GM12878 (cell line): ENCODE results near the gene ZBTB16. TPM values are rescaled to one million over a fixed set of nuclear protein-coding genes. Genes with fewer than 3 reads are reported as not detected.

ENCODE experiments used
- ATAC-seq: fragments of 200-7000 bp; cut with Tn5 transposase; 3 replicates; pipeline ENCODE4 v1.9.1; 2020; ENCODE audit warnings: mild to moderate bottlenecking, moderate library complexity
- BruUV-seq: library from RNA; stranded (reverse); fragments of 400-500 nt; replicated peaks from 2 replicates; lab custom pipeline; 2021; lab: Mats Ljungman, UMichigan
- CTCF ChIA-PET: fragments of 300-600 bp; sonication (Branson Sonifier 250); formaldehyde crosslinking; extraction: SDS; loops from one replicate; lab custom pipeline; 2021; ENCODE audit warnings: inconsistent platforms; lab: Yijun Ruan, JAX
- POLR2A ChIA-PET: fragments of 350-600 bp; formaldehyde crosslinking; extraction: SDS; loops from one replicate; lab custom pipeline; 2021; ENCODE audit warnings: inconsistent platforms; lab: Charles Lee
- RAD21 ChIA-PET: fragments of 300-600 bp; sonication (Branson Sonifier 250); formaldehyde crosslinking; loops from one replicate; lab custom pipeline; 2023; ENCODE audit warnings: antibody characterized with exemption; ENCODE audit not compliant: unreplicated experiment; lab: Charles Lee
- SMC1A ChIA-PET: fragments of 300-600 bp; sonication (Branson Sonifier 250); formaldehyde crosslinking; loops from one replicate; lab custom pipeline; 2023; ENCODE audit not compliant: unreplicated experiment, uncharacterized antibody; lab: Charles Lee
- DNase-seq: peaks from one replicate; pipeline ENCODE4 v3.0.0-alpha.2; 2011; ENCODE audit warnings: low read depth, low spot score
- FAIRE-seq: peaks from 3 replicates; lab custom pipeline; 2011; peaks lifted over from hg19 to GRCh38; lab: Jason Lieb, UNC
- H2AFZ ChIP-seq: 2 replicates; pipeline ENCODE4 v1.6.0; 2011; ENCODE audit warnings: low read depth, low read length, control low read depth; ENCODE audit not compliant: control insufficient read depth
- H3K27ac ChIP-seq: 2 replicates; pipeline ENCODE4 v1.5.1; 2011; ENCODE audit warnings: control low read depth; ENCODE audit not compliant: control insufficient read depth, insufficient read depth
- H3K27me3 ChIP-seq, 2 experiments: replicated peaks in 1 of 2; 2 replicates each; pipeline versions ENCODE4 v1.6.0 to v1.6.1; 2011; ENCODE audit warnings: low read length in 1 of 2; ENCODE audit not compliant: control insufficient read depth in 2 of 2, insufficient read depth in 2 of 2
- H3K36me3 ChIP-seq, 2 experiments: 2 replicates each; pipeline ENCODE4 v1.5.1; 2011; ENCODE audit warnings: low read length in 1 of 2; ENCODE audit not compliant: control insufficient read depth in 2 of 2, insufficient read depth in 2 of 2
- H3K4me1 ChIP-seq: 2 replicates; pipeline ENCODE4 v1.6.1; 2011; ENCODE audit warnings: mild to moderate bottlenecking, low read length, moderate library complexity, mixed read lengths; ENCODE audit not compliant: control insufficient read depth, insufficient read depth
- H3K4me2 ChIP-seq: 2 replicates; pipeline ENCODE4 v1.6.0; 2011; ENCODE audit warnings: control low read depth; ENCODE audit not compliant: control insufficient read depth, insufficient read depth
- H3K4me3 ChIP-seq: fragments of 200-600 bp; sonication (generic); 2 replicates; pipeline ENCODE4 v1.5.1; 2016
- H3K79me2 ChIP-seq: 2 replicates; pipeline ENCODE4 v1.6.0; 2011; ENCODE audit warnings: low read length; ENCODE audit not compliant: control insufficient read depth, insufficient read depth
- H3K9ac ChIP-seq: 2 replicates; pipeline ENCODE4 v1.8.0; 2011; ENCODE audit warnings: low read length, control low read depth, mixed read lengths; ENCODE audit not compliant: control insufficient read depth, insufficient read depth
- H3K9me3 ChIP-seq: replicated peaks from 3 replicates; pipeline ENCODE4 v1.5.1; 2011; ENCODE audit warnings: mild to moderate bottlenecking, low read length; ENCODE audit not compliant: control insufficient read depth, insufficient read depth
- H4K20me1 ChIP-seq: 2 replicates; pipeline ENCODE4 v1.6.0; 2011; ENCODE audit not compliant: control insufficient read depth, insufficient read depth
- CHD1 ChIP-seq: IDR thresholded peaks from 2 replicates; pipeline ENCODE4 v1.6.1; 2012; ENCODE audit warnings: low read depth, low read length, improper control_type of control experiment
- FOXK2 ChIP-seq: fragments of 450-650 bp; IDR thresholded peaks from 2 replicates; pipeline ENCODE4 v1.6.1; 2017; ENCODE audit warnings: mild to moderate bottlenecking, moderate library complexity
- KLF5 ChIP-seq: fragments of 450-650 bp; IDR thresholded peaks from 2 replicates; pipeline ENCODE4 v1.6.1; 2014; ENCODE audit warnings: mild to moderate bottlenecking; ENCODE audit not compliant: partially characterized antibody
- MTA2 ChIP-seq: fragments of 450-650 bp; IDR thresholded peaks from 2 replicates; pipeline ENCODE4 v1.6.1; 2016; ENCODE audit warnings: low read depth, mild to moderate bottlenecking, moderate library complexity
- MYB ChIP-seq: fragments of 150-350 bp; IDR thresholded peaks from 2 replicates; pipeline ENCODE4 v1.6.1; 2014; ENCODE audit warnings: mild to moderate bottlenecking, low read depth, low read length, borderline replicate concordance
- NFIC ChIP-seq: IDR thresholded peaks from 2 replicates; pipeline ENCODE4 v1.6.1; 2012; ENCODE audit warnings: low read depth, mild to moderate bottlenecking, inconsistent platforms, low read length, moderate library complexity
- NFXL1 ChIP-seq: fragments of 450-650 bp; IDR thresholded peaks from 2 replicates; pipeline ENCODE4 v1.6.1; 2017; ENCODE audit warnings: antibody characterized with exemption, mild to moderate bottlenecking, borderline replicate concordance
- NR2F1 ChIP-seq: fragments of 450-650 bp; conservative IDR thresholded peaks from 2 replicates; pipeline ENCODE4 v1.6.1; 2017; ENCODE audit warnings: mild to moderate bottlenecking
- PAX8 ChIP-seq: fragments of 450-650 bp; IDR thresholded peaks from 2 replicates; pipeline ENCODE4 v1.6.1; 2017; ENCODE audit warnings: mild to moderate bottlenecking, moderate library complexity
- POLR2A ChIP-seq: IDR thresholded peaks from 2 replicates; pipeline ENCODE4 v1.6.1; 2011; ENCODE audit warnings: low read depth, mild to moderate bottlenecking, low read length
- POLR2AphosphoS5 ChIP-seq: IDR thresholded peaks from 2 replicates; pipeline ENCODE4 v1.6.1; 2011; ENCODE audit warnings: mild to moderate bottlenecking, low read length, inconsistent platforms
- RAD51 ChIP-seq: fragments of 450-650 bp; IDR thresholded peaks from 2 replicates; pipeline ENCODE4 v1.6.1; 2016; ENCODE audit warnings: moderate library complexity, mild to moderate bottlenecking, inconsistent platforms
- SMAD5 ChIP-seq: IDR thresholded peaks from 2 replicates; pipeline ENCODE4 v1.6.1; 2016; ENCODE audit warnings: antibody characterized with exemption, low read depth
- SP1 ChIP-seq: IDR thresholded peaks from one replicate; pipeline ENCODE4 v1.6.1; 2011; ENCODE audit warnings: low read depth, low read length
- ZZZ3 ChIP-seq: IDR thresholded peaks from 2 replicates; pipeline ENCODE4 v1.6.1; 2011; ENCODE audit warnings: low read depth; ENCODE audit not compliant: control insufficient read depth, insufficient read length
- whole genome bisulfite sequencing: methylation state at CpG from one replicate; pipeline ENCODE4 v1.1.6; 2016; ENCODE audit warnings: low lambda C conversion rate; ENCODE audit not compliant: insufficient replicate concordance, insufficient coverage; ENCODE audit errors: missing lambda C conversion rate; 5-methylcytosine and 5-hydroxymethylcytosine counted together
- in situ Hi-C: fragments of 300-500 bp; cut with MboI; formaldehyde crosslinking; loops from 9 replicates; pipeline ENCODE4 v1.14.3; 2018; ENCODE audit warnings: mixed read lengths
- intact Hi-C: fragments of 100-400 bp; cut with micrococcal nuclease; formaldehyde crosslinking; loops from one replicate; pipeline ENCODE4 v1.14.2; 2022; ENCODE audit not compliant: unreplicated experiment
- polyA plus RNA-seq, 11 experiments: library from polyadenylated mRNA; depleted of rRNA in 4 of 11; unstranded in 6 of 11; stranded (reverse) in 5 of 11; fragments of >200 nt; fragmentation: Nextera tagmentation in 4 of 11; fragmentation: Illumina TruSeq in 1 of 11; extraction: Ambion mirVana in 4 of 11; extraction: Trizol in 1 of 11; gene quantifications; 1 replicate in 1 of 11; 2 replicates in 10 of 11; pipeline versions ENCODE4 v1.2.1 to v1.2.3, GENCODE V29; 2011 to 2016; ENCODE audit warnings: inconsistent platforms in 2 of 11, missing spikeins in 2 of 11, low read depth in 1 of 11
- total RNA-seq, 4 experiments: library from RNA; depleted of rRNA in 3 of 4; stranded (reverse); fragments of >200 nt in 3 of 4; fragmentation: Illumina TruSeq in 1 of 4; extraction: Trizol in 1 of 4; gene quantifications; 2 replicates each; pipeline versions ENCODE4 v1.2.1 to v1.2.3, GENCODE V29; 2013 to 2021
- TF ChIP-seq, protein P1 (sequence below): IDR thresholded peaks from 2 replicates; pipeline ENCODE4 v1.6.1; 2012; ENCODE audit warnings: low read depth, low read length, improper control_type of control experiment
- TF ChIP-seq, protein P2 (sequence below): IDR thresholded peaks from 2 replicates; pipeline ENCODE4 v1.6.1; 2011; ENCODE audit warnings: low read depth, low read length, improper control_type of control experiment, borderline replicate concordance
- TF ChIP-seq, protein P3 (sequence below): IDR thresholded peaks from 2 replicates; pipeline ENCODE4 v1.6.1; 2012; ENCODE audit warnings: low read depth, low read length, improper control_type of control experiment
- TF ChIP-seq, protein P4 (sequence below): IDR thresholded peaks from 2 replicates; pipeline ENCODE4 v1.6.1; 2011; ENCODE audit warnings: borderline replicate concordance, low read depth, mild to moderate bottlenecking, moderate library complexity, mixed read lengths, low read length; ENCODE audit not compliant: insufficient read depth; ENCODE audit errors: extremely low read length

The ZBTB16 gene
- total and polyA plus RNA-seq, 10 of the 15 experiments (the other 5 are each of a cell fraction or from before 2014, with no cell fraction given): 0.38 TPM; not detected in 9

DNA sequence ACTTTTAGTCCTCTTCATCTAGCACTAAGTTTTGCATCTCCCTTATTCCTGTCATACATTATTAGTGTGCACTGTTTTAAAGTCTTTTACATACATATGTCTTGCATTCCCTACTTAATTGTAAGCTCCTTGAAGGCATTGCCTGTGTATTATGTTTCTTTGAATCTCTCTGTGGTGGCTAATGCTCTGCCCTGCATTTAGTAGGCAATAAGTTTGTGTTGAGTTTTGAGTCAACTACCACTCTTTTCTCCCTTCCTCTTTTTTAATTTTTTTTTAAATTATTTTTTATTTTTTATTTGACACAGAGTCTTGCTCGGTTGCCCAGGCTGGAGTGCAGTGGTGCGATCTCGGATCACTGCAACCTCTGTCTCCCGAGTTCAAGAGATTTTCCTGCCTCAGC, 78.9 kb downstream of the ZBTB16 start:
- 0% methylated on average over 4 of the region's 4 CpGs for WGBS
- Histone ChIP-seq H3K27ac (no peak overlapping the region), H3K79me2 (no peaks in the 10 kb centered on the region), H3K27me3 (peaks cover 0 to 2% of the 10 kb centered on the region in 2 experiments; a peak in 2 of 4 replicates), H3K4me3 (no peak overlapping the region), H2AFZ (no peak overlapping the region), H3K36me3 (no peaks in the 10 kb centered on the region), H3K4me2 (no peak overlapping the region), H3K9ac (no peak overlapping the region), H4K20me1 (no peaks in the 10 kb centered on the region), H3K9me3 (no peaks in the 10 kb centered on the region), H3K4me1 (no peaks in the 10 kb centered on the region)
- intact Hi-C loops: no loop called here
- no TSS peak for BruUV-seq
- FAIRE-seq (no peak), ATAC-seq (no peak), DNase-seq (no peak)
- ChIA-PET POLR2A (no interaction called here), SMC1A (no interaction called here), CTCF (no interaction called here), RAD21 (no interaction called here)
- TF ChIP-seq SP1 (no peak), POLR2AphosphoS5 (no peak), CHD1 (no peak), KLF5 (no peak), POLR2A (no peak), RAD51 (no peak), SMAD5 (no peak), ZZZ3 (no peak), NFIC (no peak), MTA2 (no peak), PAX8 (no peak), NFXL1 (no peak), NR2F1 (no peak), MYB (no peak), FOXK2 (no peak)
- TF ChIP-seq, protein P1, sequence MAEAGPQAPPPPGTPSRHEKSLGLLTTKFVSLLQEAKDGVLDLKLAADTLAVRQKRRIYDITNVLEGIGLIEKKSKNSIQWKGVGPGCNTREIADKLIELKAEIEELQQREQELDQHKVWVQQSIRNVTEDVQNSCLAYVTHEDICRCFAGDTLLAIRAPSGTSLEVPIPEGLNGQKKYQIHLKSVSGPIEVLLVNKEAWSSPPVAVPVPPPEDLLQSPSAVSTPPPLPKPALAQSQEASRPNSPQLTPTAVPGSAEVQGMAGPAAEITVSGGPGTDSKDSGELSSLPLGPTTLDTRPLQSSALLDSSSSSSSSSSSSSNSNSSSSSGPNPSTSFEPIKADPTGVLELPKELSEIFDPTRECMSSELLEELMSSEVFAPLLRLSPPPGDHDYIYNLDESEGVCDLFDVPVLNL: no peak
- TF ChIP-seq, protein P2, sequence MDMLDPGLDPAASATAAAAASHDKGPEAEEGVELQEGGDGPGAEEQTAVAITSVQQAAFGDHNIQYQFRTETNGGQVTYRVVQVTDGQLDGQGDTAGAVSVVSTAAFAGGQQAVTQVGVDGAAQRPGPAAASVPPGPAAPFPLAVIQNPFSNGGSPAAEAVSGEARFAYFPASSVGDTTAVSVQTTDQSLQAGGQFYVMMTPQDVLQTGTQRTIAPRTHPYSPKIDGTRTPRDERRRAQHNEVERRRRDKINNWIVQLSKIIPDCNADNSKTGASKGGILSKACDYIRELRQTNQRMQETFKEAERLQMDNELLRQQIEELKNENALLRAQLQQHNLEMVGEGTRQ: no peak
- TF ChIP-seq, protein P3, sequence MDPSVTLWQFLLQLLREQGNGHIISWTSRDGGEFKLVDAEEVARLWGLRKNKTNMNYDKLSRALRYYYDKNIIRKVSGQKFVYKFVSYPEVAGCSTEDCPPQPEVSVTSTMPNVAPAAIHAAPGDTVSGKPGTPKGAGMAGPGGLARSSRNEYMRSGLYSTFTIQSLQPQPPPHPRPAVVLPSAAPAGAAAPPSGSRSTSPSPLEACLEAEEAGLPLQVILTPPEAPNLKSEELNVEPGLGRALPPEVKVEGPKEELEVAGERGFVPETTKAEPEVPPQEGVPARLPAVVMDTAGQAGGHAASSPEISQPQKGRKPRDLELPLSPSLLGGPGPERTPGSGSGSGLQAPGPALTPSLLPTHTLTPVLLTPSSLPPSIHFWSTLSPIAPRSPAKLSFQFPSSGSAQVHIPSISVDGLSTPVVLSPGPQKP: no peak
- TF ChIP-seq, protein P4, sequence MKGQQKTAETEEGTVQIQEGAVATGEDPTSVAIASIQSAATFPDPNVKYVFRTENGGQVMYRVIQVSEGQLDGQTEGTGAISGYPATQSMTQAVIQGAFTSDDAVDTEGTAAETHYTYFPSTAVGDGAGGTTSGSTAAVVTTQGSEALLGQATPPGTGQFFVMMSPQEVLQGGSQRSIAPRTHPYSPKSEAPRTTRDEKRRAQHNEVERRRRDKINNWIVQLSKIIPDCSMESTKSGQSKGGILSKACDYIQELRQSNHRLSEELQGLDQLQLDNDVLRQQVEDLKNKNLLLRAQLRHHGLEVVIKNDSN: no peak
- in situ Hi-C loops: no loop called here
